Activated T-cell treated with anti-CD3 and anti-CD28 coated beads for 24 hours (primary cell): ENCODE results near the gene PI16.
"Not testable (repeated sequence)": the region's sequence is repeated elsewhere in the genome, so short reads cannot be mapped to it uniquely, and the experiment has no call there.

Experiments
- DNase-seq: peaks from one replicate; pipeline ENCODE4 v3.0.0-alpha.2; 2020; ENCODE audit warnings: low read depth

PI16 gene

DNA sequence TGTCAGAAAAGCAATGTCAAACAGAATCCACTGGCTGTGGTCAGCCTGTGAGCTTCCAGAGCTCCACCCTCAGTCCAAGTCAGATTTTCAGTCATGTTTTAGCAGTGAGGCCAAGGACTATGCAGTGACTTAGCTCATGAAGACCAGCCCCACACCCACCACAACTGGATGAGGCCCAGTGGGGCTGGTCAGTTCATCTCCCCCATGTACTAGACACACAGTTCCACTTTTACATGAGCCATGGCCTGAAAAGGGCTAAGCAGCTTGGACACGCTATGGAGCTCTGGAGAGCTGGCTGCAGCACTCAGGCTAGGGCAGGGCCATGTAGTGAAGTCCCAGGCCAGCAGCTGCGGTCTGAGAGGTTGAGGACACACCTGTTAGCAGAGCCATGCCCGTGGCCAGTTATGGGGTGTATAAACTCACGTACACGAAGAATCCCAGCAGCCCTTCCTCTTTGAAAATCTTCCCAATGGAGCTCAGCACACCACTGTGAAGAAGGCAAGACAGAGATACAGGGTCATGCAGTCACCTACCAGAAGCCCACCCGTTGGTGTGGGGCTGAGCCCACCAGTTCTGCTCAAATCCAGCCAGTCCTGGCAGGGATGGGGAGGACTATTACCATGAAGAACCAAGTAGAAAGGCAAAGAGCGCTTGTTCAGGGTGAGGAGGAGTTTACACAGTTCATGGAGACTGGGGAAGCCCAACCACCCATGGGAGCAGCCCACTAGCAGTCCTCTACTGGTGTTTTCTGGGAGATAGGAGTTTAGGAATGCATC is 20.9 kb downstream of the PI16 start:
- no peak for DNase-seq

GRCh38 chr6:36976007-36976264 is 21.4 kb downstream of the PI16 start:
- DNase-seq, result no peak

- no peak for DNase-seq
These were observed 22.0 kb downstream of the PI16 start for GRCh38 chr6:36976509-36976908.

DNA sequence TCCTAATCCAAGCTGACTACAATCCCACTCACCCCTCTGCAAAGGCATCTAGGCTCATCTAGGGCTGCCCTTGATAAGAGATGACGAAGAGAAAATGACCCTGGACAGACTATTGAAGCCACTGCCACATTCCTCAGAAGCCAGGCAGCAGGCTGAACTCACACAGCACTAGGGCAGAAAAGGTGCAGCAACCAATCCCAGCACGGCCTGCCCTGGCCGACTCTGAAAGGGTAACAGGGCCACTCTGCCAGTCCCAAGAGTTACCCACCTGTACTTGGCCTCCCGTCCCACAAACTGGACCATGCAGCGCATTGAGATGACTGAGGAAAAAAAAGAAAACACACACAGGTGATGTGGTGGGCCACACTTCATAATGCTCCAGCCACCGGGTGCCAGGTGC is 22.4 kb downstream of the PI16 start:
- DNase-seq, result no peak

GRCh38 chr6:36977470-36977941 is 23.0 kb downstream of the PI16 start:
- DNase-seq, result no peak

- DNase-seq, result no peak
These were observed 24.1 kb downstream of the PI16 start for GRCh38 chr6:36978421-36979346.

GRCh38 chr6:36979347-36979742 is 24.8 kb downstream of the PI16 start:
- no peak for DNase-seq

DNA sequence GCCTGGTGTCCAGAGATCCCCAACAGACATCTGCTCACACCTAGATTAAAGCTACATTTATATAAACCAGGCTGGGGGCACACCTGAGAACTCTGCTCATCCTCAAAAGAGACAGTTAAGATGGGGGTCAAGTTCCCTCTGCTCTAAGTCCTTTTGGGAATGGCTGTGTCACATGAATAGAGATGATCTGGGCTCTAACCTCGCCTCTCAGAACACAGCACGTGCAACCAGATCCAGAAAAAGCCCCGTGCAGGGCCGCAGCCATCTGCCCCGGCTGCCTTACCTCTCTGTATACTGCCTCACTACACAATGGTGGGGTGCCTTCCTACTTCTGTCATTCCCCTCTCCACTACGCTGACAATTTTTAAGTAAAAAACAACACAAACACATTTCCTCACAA is 25.6 kb downstream of the PI16 start:
- DNase-seq, result no peak

- DNase-seq, result no peak
These were observed 26.5 kb downstream of the PI16 start for GRCh38 chr6:36980876-36981619.

DNA sequence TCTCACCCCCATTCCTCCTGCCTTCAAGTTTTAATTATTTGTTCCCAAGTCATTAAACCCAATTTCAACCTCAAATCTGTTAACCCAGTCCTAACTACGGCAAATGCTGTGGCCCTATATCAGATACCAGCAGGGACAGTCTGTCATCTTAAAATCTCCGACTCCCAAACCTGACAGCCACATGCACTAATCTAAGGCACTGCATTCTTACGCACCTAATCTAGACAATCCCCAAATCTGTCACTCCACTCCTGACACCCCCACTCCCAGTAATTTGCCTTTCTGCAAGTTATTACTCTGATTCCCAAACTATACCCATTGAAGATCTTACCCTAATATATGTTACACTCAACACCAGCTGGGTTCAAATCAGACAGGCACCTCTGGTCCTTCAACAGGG is 29.0 kb downstream of the PI16 start:
- no peak for DNase-seq

DNA sequence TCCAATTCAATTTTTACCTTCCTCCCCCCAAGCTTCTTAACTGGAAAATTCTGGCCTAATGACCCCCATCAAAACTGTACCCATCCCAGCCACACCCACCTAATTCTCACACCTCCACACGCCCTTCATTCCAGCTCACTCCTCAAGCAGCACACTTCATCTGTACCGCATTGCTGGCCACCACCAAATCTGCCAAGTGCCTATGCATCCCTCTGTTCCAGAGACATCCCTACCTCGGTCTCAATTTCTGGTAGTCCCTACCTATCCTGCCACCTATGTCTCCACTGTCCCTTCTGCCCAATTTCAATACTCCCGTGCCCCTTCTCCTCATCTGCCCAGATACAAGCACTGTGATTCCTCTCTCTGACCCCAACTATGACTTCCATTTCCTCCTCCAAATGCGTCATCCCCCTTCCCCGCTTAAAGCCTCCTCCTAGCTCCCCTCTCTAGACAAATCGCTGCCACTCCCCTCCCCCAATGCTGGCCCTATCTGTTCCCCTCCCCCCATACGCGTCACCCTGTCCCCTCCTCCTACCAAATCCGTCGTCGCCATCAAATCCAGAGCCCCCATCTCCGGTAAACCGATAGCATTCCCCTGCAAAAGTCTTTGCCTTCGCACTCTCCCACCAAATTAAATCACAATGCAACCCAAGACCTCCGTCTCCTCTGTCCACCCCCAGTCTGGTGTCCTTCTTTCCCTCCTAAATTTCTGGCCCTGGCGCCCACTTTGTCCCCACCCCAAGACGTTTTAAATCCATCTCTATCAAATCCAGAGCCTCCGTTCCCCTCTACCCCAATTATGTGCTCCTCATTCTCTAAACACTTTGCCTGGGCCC is 30.3 kb downstream of the PI16 start:
- DNase-seq, result peak; percentile 42

- no peak for DNase-seq
These were observed 30.9 kb downstream of the PI16 start for GRCh38 chr6:36985417-36985807.

- DNase-seq, result peak; percentile 80
These were observed 31.5 kb downstream of the PI16 start, which contains the start of gene MTCH1 for GRCh38 chr6:36985808-36986703. Gene MTCH1 (minus strand): TSS chr6:36986196. CDS start chr6:36986173, 23 bp downstream.

DNA sequence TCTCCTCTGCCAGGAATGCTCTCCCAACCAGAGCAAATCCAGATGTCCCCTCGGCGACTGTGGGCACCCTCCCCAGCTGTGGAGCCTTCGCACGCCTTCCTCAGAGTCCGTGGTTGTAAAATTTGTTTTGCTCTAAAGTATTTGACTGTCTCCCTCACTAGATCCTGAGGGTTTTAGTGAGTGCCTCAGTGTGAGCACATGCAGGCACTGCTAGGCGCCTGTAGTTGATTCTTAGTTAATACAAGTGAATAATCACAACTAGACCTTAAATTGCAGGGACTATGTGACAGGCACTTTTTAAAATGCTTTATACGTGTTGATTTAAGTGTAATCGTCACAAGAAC is 32.1 kb downstream of the PI16 start:
- no peak for DNase-seq

- DNase-seq, result no peak
These were observed 34.7 kb downstream of the PI16 start for GRCh38 chr6:36989264-36989663.

DNA sequence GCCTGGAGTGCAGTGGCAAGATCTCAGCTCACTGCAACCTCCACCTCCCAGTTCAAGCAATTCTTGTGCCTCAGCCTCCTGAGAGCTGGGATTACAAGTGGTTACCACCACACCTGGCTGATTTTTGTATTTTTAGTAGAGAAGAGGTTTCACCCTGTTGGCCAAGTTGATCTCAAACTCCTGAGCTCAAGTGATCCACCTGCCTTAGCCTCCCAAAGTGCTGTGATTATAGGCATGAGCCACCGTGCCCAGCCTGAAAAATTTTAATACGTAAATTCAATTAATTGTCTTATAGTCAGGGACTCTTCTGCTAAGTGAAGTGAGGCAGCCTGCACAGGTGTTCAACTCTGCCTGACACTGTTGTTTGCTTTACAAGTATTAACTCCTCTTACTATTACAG is 35.9 kb downstream of the PI16 start:
- DNase-seq, result not testable (repeated sequence)

GRCh38 chr6:36997811-36998722 is 43.5 kb downstream of the PI16 start:
- DNase-seq, result no peak

- DNase-seq, result no peak
These were observed 44.1 kb downstream of the PI16 start for GRCh38 chr6:36998723-36999038.

GRCh38 chr6:36999061-36999750 is 44.7 kb downstream of the PI16 start:
- DNase-seq, result no peak
